Measurements from ENCODE around the gene AKAP1.

- peak; percentile 83 for TF ChIP-seq CTCF (conservative IDR thresholded peaks at IDR 0.05; ENCODE audit: low read depth, low read length)
- TF ChIP-seq EZH2phosphoT487 (IDR thresholded peaks at IDR 0.05; ENCODE audit: borderline replicate concordance, low read length): no peak
These were observed 45.8 kb downstream of the AKAP1 start for GRCh38 chr17:57130708-57131461.
